Measurements from ENCODE around the gene GPR15LG.

The GPR15LG gene

DNA sequence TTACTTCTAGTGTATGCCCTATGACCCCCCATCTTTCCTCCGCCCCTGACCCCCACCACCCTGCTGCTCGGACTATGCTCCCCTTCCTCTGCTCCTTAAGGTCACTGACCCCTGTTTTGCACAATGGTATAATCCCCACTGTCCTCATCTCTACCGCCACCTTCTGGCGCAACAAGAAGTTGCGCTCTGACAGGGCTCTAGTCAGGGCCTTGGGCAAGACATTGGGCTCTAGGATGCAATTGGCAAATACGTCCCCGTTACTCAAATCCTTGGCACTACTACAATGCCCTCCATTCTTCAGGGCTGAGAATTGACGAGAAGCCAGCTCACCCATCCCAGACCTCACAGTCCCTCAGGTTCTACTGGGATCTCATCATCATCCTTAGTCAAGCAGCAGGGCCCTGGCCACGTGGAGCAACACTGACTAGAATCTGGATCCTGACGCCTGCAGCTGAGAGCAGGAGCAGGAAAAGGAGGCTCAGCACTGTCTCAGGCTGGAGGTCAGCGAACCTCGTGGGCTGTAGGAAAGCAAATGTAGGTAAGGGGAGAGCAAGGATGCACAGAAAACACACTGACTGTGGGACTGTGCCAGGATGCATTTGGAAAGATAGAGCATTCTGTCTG is 41.1 kb downstream of the GPR15LG start:
- no peak for DNase-seq (ENCODE audit: low read depth)

GRCh38 chr10:84216834-84217233 is 43.2 kb downstream of the GPR15LG start:
- no peak for DNase-seq (ENCODE audit: low read depth)

GRCh38 chr10:84217746-84218145 is 44.1 kb downstream of the GPR15LG start:
- no peak for DNase-seq (ENCODE audit: low read depth)

DNA sequence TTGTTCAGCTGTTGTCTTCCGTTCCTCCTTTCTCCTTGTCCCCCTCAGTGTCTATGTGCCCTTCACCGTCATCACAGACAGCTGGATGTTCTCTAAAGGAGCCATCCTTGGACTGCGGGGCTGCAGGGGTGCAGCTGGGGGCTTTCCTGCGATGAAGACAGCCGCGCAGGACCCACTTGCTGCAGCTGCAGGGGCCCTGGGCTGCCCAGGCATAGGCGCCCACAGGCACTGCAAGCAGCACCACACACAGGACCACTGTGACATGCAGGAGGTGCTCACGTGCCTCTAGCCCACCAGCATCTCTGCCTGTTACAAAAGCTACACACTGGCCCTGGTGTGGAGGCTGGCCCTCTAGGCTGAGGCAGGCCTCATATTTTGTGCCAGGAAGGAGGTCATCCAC is 48.3 kb downstream of the GPR15LG start:
- no peak for DNase-seq (ENCODE audit: low read depth)

DNA sequence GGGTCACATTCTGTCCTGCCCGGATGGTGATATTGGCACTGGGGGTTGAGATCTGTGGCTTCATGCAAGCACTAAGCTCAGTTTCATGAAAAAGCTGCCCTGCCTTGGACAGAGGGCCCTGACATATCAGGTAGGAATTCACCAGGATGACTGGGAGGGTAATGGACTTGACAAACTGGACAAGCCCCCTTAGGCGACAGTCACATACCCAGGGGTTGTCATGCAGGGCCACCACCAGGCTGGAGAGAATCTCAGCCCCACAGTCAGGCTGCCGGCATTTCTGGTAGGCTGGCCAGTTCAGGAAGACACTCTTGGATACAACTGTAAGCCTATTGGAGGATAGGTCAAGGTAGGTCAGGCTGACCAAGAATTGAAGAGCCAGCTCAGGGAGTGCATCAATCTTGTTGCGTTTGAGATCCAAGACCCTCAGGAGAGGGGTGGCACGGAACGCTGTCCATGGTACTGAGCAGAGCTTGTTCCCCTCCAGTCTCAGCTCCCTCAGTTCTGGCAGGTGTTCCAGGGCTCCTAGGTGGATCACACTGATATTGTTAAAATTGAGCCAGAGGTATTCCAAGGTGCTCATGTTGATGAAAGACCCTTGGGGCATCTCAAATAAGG is 50.9 kb downstream of the GPR15LG start:
- no peak for DNase-seq (ENCODE audit: low read depth)

- DNase-seq (ENCODE audit: low read depth): no peak
Measured at GRCh38 chr10:84225427-84226173, 52.0 kb downstream of the GPR15LG start, which contains the start of gene LRIT2. Gene LRIT2 (minus strand): TSS chr10:84225544. CDS start chr10:84225520, 24 bp downstream.

DNA sequence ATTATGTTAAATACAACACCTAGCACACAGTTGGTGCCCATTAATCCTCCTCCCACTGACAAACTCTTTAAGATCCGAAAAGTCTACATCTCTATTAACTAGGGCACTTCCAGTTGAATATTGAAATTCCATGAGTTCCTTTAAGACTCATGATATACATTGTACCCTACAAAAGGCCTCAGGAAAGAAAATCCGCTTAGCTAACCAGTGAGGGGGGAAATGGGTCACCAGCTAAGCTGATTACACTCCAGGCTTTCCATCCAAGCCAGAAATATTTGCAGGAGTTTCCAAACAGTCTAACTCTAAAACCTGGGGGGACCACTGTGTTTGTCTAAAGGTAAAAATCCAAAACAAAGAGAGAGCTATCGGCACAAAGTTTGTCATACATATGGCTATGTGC is 53.0 kb downstream of the GPR15LG start:
- DNase-seq (ENCODE audit: low read depth): no peak

GRCh38 chr10:84227810-84228209 is 54.2 kb downstream of the GPR15LG start:
- no peak for DNase-seq (ENCODE audit: low read depth)

GRCh38 chr10:84230359-84230758 is 56.8 kb downstream of the GPR15LG start:
- no peak for DNase-seq (ENCODE audit: low read depth)

DNA sequence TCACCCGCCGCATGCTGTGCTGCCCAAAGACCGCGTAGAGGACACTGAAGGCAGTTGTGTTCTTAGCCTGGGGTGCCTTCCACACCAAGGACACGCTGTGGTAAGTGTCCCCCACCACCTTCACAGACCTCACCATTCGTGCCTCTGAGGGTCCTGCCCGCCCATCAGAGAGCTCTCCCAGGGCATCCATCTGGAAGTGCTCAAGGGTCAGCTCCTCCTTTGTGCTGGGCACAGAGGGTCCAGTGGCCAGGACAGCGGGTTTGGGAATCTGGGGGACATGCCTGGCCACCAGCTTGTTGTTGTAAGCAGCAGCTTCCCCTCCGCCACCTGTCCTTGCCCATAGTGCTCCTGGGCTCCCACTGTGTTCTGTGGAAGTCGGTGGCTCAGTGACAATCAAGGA is 58.8 kb downstream of the GPR15LG start:
- DNase-seq (ENCODE audit: low read depth): no peak

DNA sequence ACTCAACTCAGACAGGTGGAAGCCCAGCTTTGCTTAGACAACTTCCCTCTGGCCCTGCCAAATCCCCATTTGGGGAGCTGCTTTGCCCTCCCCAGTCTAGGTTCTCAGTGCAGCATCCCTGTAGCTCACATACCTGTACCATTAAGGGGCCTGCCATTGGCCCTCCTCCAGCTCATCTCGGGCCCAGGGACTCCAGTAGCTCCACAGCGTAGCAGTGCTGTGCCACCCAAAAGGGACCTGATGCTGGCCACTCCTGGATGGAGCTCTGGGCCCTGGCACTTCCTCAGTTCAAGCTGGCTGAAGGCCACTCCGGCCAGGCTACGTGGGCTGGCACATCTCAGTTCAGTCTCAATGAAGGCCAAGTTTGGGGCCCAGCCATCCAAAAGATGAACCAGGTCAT is 60.3 kb downstream of the GPR15LG start:
- no peak for DNase-seq (ENCODE audit: low read depth)

GRCh38 chr10:84234479-84234878 is 60.9 kb downstream of the GPR15LG start:
- DNase-seq (ENCODE audit: low read depth): no peak
